NCI-H2171 (cell line): Measurements from ENCODE around the gene COX19.
"Not testable (repeated sequence)": the region's sequence is repeated elsewhere in the genome, so short reads cannot be mapped to it uniquely, and the experiment has no call there.

Source experiments
- DNase-seq: peaks from one replicate; lab custom pipeline; 2025; lab: John Stamatoyannopoulos, UW

The COX19 gene

DNA sequence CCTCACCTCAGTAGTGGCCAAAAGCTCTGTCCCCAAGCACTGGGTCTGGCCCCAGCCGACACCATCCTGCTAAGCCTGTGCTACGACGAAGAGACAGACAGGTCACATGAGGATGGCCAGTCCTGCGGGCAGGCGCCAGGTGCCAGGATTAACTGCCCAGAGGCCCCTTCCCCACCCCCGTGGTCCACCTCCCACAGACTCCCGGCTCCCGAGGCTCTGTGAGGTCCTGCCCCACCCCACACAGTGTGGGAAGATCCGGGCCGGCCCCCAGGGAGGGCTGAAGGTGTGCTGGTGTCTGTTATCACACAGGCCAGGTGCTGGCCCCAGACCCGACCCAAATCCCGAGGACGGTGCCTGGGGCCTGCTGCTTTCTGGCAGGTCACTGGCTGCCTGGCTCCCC is 34.9 kb upstream of the COX19 start:
- DNase-seq: no peak

DNA sequence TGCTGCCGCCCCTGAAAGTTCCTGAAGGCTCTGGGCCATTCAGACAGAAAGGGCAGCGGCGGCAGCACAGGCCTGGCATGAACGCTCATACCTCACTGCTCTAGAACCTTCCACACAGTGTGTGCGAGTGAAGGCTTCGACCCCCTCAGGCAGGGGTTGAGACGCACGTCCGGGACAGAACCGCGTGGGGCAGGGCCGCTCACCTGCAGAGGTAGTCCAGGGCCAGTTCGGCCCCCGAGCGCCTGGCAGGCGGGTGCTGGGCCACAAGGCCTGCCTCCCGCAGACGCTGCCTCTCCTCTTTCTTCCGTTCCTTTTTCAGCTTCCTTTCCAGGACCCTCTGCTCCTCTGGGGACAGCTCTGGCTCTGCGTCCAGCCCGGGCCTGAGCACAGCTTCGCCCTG is 34.4 kb upstream of the COX19 start:
- DNase-seq: no peak

DNA sequence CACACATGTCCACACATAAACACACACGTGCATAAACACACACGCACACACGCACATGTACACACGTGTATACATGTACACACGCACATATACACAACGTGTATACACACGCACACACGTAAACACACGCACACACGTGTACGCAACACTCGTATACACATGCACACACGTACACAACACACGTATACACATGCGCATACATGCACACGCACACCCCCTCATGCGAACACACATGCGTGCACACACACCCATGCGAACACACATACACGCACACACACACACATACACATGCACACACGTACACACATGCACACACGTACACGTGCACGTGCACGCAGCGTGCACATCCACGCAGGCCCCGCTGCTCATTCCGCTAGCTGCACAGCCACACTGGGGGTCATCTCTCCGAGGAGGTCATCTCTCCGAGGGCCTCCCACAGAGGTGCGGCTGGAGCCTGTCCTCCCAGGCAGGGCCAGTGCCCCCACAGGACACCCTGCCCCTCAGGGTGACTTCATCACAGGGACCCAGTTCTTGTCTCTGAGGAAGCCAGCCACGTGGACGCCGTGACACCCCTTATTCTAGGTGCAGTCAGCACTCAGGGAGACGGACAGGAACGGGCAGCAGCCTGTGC is 33.5 kb upstream of the COX19 start:
- no peak for DNase-seq

DNA sequence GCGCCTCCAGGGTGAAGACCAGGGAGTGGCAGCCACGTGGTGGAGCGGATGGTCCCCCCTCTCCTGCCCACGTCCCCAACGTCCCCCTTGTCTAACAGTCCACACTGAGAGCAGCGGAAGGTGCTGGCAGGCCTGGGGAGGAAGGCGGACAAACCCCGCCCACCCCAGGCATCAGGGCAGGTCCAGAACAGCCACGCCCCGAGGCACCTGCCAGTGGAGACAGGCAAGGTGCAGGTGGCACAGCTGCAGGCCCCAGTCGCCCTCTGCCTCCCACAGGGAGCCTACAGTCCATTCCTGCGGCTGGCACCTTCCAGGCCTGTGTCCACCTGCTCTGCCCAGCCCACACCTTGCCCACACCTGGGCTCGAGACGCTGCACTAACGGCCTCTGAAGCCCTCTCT is 32.6 kb upstream of the COX19 start:
- DNase-seq: no peak

DNA sequence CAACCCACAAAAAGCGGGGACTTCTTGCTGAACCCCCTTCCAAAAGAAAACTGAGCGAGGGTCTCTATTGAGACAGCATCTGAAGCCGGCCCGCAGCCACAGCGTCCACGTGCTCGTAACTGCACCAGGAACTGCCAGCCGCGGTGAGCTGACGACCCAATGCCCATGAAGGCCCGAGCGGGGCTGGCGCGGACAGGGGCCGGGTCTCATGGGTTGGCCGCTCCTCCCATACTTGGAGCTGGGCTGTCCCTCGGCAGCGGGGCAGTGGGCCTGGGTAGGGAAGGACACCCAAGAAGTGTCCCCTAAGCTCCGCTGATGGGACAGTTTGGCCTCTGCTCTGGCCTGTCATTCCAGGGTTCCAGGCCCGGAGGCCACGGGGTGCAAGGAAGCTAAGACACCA is 30.0 kb upstream of the COX19 start:
- no peak for DNase-seq

DNA sequence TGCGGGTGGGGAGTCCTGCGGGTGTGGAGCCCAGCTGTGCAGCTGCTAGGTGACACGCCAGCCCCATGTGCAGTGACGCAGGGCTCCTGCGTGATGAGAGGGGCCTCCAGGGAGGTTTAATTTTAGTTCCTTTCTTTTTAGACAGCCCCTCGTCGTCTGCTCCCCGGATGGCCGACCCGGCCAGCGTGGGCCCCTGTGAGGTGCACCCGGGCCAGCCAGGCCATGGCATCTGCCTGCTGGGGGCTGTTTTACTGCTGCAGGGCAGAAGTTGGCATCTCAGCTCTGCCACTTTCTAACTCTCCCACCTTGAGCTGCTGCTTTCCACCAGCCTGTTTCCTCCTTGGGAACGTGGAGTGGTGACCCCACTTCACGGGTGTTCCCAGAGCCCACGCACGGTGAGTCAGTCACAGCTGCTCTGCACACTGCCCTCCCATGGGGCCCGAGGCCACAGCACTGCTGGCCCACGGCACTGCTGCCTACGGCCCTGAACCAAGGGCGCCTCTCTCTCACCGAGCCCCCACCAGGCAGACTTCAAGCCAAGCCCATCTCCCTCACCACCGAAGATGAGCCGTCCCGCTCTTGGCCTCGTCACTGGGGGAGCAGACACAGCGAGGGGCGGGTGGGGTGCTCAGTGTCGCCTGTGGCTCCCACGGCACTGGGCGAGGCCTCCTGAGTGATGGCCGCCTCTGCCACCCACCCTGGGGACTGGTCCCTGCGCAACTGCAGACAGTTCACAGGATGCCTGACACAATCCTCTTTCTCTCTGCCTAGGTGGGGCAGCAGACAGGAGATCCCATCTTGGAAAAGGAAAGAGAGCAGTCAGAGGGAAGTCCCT is 28.9 kb upstream of the COX19 start:
- no peak for DNase-seq

DNA sequence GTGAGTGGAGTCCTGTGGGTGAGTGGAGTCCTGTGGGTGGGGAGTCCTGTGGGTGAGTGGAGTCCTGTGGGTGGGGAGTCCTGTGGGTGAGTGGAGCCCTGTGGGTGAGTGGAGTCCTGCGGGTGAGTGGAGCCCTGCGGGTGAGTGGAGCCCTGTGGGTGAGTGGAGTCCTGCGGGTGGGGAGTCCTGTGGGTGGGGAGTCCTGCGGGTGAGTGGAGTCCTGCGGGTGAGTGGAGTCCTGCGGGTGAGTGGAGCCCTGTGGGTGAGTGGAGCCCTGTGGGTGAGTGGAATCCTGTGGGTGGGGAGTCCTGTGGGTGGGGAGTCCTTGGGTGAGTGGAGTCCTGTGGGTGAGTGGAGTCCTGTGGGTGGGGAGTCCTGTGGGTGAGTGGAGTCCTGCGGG is 27.1 kb upstream of the COX19 start:
- not testable (repeated sequence) for DNase-seq

DNA sequence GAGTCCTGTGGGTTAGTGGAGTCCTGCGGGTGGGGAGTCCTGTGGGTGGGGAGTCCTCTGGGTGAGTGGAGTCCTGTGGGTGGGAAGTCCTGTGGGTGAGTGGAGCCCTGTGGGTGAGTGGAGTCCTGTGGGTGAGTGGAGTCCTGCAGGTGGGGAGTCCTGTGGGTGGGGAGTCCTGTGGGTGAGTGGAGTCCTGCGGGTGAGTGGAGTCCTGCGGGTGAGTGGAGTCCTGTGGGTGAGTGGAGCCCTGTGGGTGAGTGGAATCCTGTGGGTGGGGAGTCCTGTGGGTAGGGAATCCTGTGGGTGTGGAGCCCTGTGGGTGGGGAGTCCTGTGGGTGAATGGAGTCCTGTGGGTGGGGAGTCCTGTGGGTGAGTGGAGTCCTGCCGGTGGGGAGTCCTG is 26.7 kb upstream of the COX19 start:
- DNase-seq: not testable (repeated sequence)

DNA sequence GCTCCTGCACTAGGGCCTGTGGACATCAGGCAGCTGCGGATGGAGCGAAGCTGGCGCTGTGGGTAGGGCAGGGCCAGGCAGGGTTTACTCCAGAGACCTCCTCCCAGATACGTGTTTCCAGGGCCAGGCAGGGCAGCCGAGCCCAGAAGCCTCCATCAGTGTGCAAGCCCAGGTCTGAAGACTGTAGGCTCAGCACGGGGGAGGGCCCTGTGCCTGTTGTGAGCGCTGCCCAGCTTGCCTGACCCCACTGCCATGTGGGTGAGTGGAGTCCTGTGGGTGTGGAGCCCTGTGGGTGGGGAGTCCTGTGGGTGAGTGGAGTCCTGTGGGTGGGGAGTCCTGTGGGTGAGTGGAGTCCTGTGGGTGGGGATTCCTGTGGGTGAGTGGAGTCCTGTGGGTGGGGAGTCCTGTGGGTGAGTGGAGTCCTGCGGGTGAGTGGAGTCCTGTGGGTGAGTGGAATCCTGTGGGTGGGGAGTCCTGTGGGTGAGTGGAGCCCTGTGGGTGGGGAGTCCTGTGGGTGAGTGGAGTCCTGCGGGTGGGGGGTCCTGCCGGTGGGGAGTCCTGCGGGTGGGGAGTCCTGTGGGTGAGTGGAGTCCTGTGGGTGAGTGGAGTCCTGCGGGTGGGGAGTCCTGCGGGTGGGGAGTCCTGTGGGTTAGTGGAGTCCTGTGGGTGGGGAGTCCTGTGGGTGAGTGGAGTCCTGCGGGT is 25.9 kb upstream of the COX19 start:
- not testable (repeated sequence) for DNase-seq

DNA sequence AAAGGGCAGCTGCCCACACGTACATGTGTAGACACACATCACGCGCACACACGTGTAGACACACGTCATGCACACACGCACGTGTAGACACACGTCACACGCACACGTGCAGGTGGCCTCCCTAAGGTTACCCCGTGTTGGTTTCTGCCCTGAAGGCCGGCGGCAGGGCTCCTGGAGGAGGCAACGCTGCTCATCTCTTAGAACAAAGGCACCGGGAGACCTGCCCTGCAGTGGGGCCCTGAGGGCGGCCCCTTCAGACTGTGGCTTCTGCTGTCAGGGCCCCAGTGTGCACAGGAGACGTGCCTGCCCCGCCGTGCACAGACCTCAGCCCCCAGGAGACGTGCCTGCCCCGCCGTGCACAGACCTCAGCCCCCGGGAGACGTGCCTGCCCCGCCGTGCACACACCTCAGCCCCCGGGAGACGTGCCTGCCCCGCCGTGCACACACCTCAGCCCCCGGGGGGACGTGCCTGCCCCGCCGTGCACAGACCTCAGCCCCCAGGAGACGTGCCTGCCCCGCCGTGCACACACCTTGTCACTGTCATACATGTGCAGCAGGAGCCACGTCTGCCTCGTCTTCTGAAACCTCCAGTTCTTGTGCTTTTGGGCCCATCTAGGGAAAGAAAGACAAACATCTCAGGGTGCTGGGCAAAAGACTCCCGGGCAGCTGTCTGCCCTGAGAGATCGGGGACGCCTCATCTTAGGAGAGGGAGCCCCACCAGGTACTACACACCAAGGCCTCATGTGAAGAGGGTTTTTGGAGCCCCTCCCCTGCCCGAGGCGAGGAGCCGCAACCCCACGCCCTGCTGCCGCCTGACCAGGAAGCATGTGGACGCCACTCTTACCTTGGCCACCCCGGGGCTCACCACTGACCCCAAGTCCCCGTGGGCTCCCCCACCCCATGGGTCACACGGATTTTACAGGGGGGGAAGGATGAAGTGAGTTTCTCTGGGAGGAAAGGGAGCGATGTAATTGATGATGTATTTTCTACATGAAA is 24.9 kb upstream of the COX19 start:
- no peak for DNase-seq

DNA sequence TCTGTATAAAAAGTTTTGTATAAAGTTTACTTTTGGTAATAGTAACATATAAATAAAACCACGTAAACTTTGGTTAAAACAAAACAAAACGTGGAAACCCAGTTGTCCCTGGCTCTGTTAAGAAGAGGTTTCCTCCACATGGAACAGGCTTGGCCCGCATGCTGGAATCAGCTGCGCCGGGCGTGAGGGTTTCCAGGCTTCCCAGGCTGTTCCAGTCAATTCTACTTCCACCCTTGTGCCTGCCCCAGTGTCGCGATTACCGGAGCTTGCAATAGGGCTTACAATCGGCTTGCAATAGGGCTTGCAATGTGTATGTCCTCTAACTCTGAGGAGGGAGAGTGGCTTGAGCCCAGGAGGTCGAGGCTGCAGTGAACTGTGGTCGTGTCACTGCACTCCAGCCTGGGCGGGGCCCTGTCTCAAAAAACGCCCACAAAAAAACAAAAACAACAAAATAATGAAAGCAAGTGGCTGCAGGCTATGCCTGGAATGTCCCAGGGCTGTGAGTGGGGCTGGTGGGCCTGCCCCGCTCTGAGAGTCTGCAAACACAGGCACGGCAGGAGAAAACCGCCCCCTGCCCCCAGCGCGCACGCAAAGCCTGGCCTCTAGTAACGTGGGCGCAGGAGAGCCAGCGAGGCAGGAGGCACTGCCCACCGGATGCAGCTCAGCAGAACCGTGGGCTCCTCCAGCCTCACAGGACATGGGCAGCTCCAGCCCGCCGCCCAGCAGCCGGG is 24.0 kb upstream of the COX19 start:
- DNase-seq: no peak

DNA sequence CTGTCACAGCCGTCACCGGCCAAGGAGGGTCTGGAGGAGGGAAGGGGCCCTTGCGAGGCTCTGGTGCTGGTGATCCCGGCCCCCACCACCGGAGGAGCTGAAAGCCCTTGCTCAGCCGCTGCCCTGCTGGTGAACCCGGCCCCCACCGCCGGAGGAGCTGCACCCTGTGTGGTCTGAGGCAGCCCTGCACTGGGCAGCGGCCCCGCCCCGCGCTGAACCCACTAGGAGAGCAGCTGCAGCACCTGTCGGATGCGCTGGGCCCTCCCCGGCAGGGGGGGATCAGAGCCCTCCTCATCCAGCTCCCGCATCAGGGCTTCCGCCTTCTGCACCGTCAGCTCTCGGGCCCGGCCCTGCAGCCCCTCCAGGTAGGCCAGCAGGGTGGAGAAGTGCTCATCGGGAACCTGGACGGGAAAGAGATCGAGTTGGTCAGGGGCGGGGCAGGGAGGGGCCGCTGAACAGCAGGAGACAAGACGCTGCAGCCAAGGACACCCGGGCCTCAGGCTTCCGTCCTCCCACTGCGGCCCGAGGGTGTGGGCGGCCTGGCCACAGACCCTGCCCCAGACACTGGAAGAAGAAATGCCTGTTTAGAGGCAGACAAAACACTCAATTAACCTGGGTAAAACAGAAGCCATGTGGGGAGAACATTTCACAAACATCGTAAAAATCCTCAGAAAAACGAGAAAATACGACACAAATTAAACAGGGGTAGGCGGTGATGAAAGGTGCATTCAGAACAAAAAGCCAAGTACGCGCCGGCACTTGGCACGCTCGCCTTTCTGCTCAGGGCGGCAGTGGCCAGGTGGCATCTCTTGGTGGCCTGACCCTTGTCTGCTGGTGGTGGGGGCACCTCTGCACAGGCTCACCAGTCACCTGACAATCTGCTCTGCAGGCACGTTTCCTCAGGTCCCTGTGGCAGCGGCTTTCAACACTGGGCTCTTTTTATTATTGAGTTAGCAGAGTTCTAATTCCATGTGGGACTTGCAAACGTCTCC is 22.4 kb upstream of the COX19 start:
- no peak for DNase-seq

DNA sequence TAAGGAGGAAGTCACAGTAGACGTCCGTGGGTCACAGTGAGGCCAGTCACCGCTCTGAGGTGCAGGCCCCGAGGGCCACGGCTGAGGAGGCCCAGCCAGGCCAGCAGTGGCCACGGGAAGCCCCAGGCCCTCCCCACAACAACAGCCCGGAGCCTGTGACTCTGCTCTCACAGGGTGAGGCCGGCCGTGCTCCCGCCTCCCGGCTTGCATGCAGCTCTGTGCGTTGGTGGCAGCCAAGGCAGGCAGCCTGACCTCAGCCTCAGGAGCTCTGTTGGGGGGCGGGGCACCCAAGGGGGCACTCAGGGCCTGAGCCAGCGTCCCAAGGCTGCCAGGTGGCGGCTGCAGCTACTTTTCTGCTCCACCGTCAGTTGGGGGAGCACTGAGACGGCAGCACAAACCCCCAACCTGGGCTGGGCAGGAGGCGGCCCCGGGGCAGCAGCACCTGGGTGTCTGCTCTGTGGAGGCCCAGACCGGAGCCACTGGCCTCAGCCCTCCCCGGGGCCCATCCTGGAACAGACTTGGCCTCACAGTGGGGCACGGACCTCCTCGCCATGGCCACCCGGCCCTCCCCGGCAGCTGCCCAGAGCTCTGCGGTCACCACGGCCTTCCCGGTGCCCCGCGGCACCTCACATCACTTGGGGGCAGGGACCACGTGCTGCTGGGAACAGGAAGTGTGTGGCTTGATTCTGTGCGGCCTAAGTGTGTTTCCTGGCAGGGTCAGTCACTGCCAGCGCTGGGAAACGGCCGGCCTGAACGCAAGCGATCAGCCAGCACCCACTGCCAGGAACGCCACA is 20.9 kb upstream of the COX19 start:
- no peak for DNase-seq

DNA sequence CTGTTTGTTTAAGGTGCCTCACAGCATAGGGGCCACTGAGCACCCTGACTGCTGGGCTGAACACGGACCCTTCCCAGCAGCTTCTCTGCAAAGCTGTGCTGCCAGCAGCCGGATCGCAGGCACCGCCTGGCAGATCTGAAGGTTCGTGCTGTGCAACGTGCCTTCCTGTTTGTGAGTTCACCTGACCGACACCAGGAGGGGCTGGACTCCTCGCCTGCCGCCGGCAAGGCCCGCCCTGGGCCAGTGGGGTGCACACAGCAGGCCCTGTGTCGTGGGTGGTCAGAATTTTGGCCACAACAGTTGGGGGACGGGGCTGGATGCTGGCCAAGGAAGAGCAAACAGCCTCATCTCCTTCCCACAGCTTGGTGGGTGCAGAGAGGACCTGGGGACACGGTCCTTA is 20.2 kb upstream of the COX19 start:
- no peak for DNase-seq

DNA sequence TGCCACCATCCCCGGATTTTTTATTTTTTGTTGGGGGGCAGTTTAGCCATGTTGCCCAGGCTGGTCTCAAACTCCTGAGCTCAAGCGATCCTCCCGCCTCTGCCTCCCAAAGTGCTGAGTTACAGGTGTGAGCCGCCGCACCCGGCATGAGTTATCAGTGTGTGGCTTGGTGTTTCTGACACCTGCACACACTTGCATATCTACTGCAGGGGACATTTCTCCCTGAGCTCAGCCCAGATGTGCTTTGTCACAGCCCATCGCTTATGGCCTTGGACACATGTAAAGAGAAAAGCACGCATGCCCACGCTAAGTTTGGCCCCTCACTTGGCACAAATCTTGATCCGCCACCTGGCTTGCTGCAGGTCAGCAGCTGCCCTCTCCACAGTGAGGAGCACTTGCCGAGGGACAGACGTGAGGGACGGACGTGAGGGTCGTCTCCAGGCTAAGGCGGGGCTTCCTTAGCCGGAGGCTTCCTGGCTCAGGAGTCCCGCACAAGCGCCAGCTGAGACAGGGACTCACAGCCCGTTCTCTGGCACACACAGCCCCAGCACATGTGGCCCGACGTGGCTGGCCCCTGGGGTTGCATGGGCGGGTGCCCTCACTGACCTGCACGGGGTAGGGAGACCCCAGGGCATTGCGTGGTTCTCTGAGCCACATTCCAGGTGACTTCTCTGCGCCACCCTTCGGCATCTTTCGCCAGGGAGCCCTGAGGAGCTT is 19.4 kb upstream of the COX19 start:
- no peak for DNase-seq

DNA sequence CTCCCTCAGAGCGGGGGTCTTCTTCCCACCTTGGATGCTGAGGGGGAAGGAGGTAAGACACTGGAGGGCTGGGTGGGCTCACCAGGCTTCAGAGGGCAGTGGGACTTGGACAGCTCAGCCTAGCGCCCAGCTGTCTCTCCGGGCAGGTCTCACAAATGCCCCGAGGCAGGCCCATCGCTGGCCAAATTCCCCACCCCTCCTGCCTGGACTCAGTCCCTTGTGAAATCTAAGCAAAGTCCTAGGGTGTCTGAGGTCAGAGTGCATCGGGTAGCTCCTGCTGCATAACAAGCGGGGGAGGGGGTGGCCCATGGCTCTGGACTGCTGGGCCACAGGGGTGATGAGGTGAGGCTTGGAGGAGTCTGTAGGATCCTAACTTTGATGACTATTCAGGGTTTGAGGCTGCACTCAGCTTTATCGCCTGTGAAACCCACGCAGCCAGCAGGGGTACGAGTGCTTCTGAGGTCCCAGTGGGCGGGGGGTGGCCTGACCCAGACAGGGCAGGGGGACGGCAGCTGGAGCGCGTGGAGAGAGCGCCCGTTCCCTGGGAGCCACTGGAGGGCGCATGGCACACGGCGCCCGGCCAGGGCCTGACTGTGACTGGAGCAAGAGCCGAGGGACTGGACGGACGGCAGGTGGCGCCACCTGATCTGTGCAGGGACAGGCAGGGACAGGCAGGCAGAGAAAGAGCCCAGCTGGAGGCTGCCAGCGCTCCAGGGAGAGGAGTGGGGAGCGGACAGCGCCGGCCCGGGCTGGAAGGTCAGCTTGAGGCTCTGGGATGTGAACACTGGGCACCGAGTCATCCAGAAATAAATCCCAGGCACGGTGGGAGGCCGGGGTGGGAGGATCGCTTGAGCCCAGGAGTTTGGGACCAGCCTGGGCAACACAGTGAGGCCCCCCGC is 17.6 kb upstream of the COX19 start:
- peak; percentile 88 for DNase-seq
